HepG2 (cell line): ENCODE results near the gene ENDOU. TPM values are rescaled to one million over a fixed set of nuclear protein-coding genes. Genes with fewer than 3 reads are reported as not detected.

Experiments
- BORCS8-MEF2B ChIP-seq: sonication (generic); formaldehyde crosslinking; IDR thresholded peaks from 2 replicates; pipeline ENCODE4 v1.8.0; 2022; ENCODE audit warnings: mild to moderate bottlenecking, missing genetic modification reagents
- CHCHD3 ChIP-seq: sonication (generic); formaldehyde crosslinking; IDR thresholded peaks from 2 replicates; pipeline ENCODE4 v1.8.0; 2022; ENCODE audit warnings: mild to moderate bottlenecking, missing genetic modification reagents, moderate library complexity
- ELF3 ChIP-seq: IDR thresholded peaks from 2 replicates; pipeline ENCODE4 v1.6.1; 2016; ENCODE audit warnings: missing genetic modification reagents, missing compliant biosample characterization
- GFI1 ChIP-seq: sonication (generic); formaldehyde crosslinking; IDR thresholded peaks from 2 replicates; pipeline ENCODE4 v1.5.0; 2020; ENCODE audit warnings: missing genetic modification reagents, mild to moderate bottlenecking, borderline replicate concordance
- GLI4 ChIP-seq: sonication (generic); formaldehyde crosslinking; IDR thresholded peaks from 2 replicates; pipeline ENCODE4 v1.5.1; 2020; ENCODE audit warnings: missing genetic modification reagents, mild to moderate bottlenecking, moderate library complexity, borderline replicate concordance
- HES4 ChIP-seq: sonication (generic); formaldehyde crosslinking; IDR thresholded peaks from 2 replicates; pipeline ENCODE4 v1.9.0; 2021; ENCODE audit warnings: mild to moderate bottlenecking, missing genetic modification reagents, borderline replicate concordance
- MAZ ChIP-seq, 2 experiments: sonication (generic) in 1 of 2; formaldehyde crosslinking in 1 of 2; IDR thresholded peaks; 2 replicates each; pipeline versions ENCODE4 v1.5.0 to v1.6.1; 2012 to 2020; ENCODE audit warnings: low read depth in 2 of 2, mild to moderate bottlenecking in 2 of 2, borderline replicate concordance in 1 of 2, improper control_type of control experiment in 1 of 2, low read length in 1 of 2, missing genetic modification reagents in 1 of 2, moderate library complexity in 1 of 2
- MED13 ChIP-seq: sonication (generic); formaldehyde crosslinking; IDR thresholded peaks from 2 replicates; pipeline ENCODE4 v1.5.0; 2020; ENCODE audit warnings: missing genetic modification reagents
- NFKBIZ ChIP-seq: IDR thresholded peaks from 2 replicates; pipeline ENCODE4 v1.6.1; 2018; ENCODE audit warnings: missing genetic modification reagents, missing compliant biosample characterization
- NFRKB ChIP-seq: fragments of 450-650 bp; IDR thresholded peaks from 2 replicates; pipeline ENCODE4 v1.6.1; 2017
- NFYB ChIP-seq: sonication (generic); formaldehyde crosslinking; IDR thresholded peaks from 2 replicates; pipeline ENCODE4 v1.4.0; 2020; ENCODE audit warnings: missing genetic modification reagents
- POLR2AphosphoS2 ChIP-seq: IDR thresholded peaks from 2 replicates; pipeline ENCODE4 v1.6.1; 2011; ENCODE audit warnings: low read depth, low read length, improper control_type of control experiment
- RARG ChIP-seq: sonication (generic); formaldehyde crosslinking; IDR thresholded peaks from 2 replicates; pipeline ENCODE4 v1.4.0; 2020; ENCODE audit warnings: low read depth, mild to moderate bottlenecking, missing genetic modification reagents
- ZKSCAN8 ChIP-seq: IDR thresholded peaks from 2 replicates; pipeline ENCODE4 v1.6.1; 2016; ENCODE audit warnings: borderline replicate concordance, missing genetic modification reagents, missing compliant biosample characterization
- ZNF20 ChIP-seq: sonication (generic); formaldehyde crosslinking; IDR thresholded peaks from 2 replicates; pipeline ENCODE4 v1.4.0; 2020; ENCODE audit warnings: mild to moderate bottlenecking, moderate library complexity, missing genetic modification reagents
- ZNF230 ChIP-seq: sonication (generic); formaldehyde crosslinking; IDR thresholded peaks from 2 replicates; pipeline ENCODE4 v1.4.0; 2020; ENCODE audit warnings: mild to moderate bottlenecking, missing genetic modification reagents
- ZNF383 ChIP-seq: sonication (generic); formaldehyde crosslinking; IDR thresholded peaks from 2 replicates; pipeline ENCODE4 v1.4.0; 2020; ENCODE audit warnings: missing genetic modification reagents, mild to moderate bottlenecking, borderline replicate concordance
- ZNF674 ChIP-seq: sonication (generic); formaldehyde crosslinking; IDR thresholded peaks from 2 replicates; pipeline ENCODE4 v1.5.0; 2020; ENCODE audit warnings: low read depth, mild to moderate bottlenecking, missing genetic modification reagents
- ZNF75D ChIP-seq: sonication (generic); formaldehyde crosslinking; IDR thresholded peaks from 2 replicates; pipeline ENCODE4 v1.8.1; 2023; ENCODE audit warnings: missing genetic modification reagents, mild to moderate bottlenecking, borderline replicate concordance
- ZNF883 ChIP-seq: sonication (generic); formaldehyde crosslinking; IDR thresholded peaks from 2 replicates; pipeline ENCODE4 v1.5.1; 2020; ENCODE audit warnings: mild to moderate bottlenecking, missing genetic modification reagents; ENCODE audit errors: not compliant biosample characterization
- ZSCAN29 ChIP-seq: sonication (generic); formaldehyde crosslinking; conservative IDR thresholded peaks from 2 replicates; pipeline ENCODE4 v1.4.0; 2020; ENCODE audit warnings: mild to moderate bottlenecking, missing genetic modification reagents
- polyA plus RNA-seq, 8 experiments: library from polyadenylated mRNA; depleted of rRNA in 3 of 8; stranded (reverse) in 7 of 8; unstranded in 1 of 8; fragments of >200 nt; fragmentation: Illumina TruSeq in 4 of 8; extraction: Trizol in 4 of 8; gene quantifications; 2 replicates each; pipeline versions ENCODE4 v1.2.1 to v1.2.3, GENCODE V29; 2011 to 2016; ENCODE audit warnings: low read depth in 4 of 8, missing spikeins in 1 of 8, mixed read lengths in 1 of 8; ENCODE audit not compliant: insufficient read depth in 1 of 8
- total RNA-seq, 5 experiments: library from RNA; depleted of rRNA; stranded (reverse); fragments of >200 nt; fragmentation: Illumina TruSeq; extraction: Trizol; gene quantifications; 2 replicates each; pipeline ENCODE4 v1.2.3, GENCODE V29; 2016; ENCODE audit warnings: low read depth in 1 of 5
- TF ChIP-seq, protein P1 (sequence below): IDR thresholded peaks from 2 replicates; pipeline ENCODE4 v1.6.1; 2016; ENCODE audit warnings: low read depth, missing genetic modification reagents, missing compliant biosample characterization
- TF ChIP-seq, protein P2 (sequence below): sonication (generic); formaldehyde crosslinking; IDR thresholded peaks from 2 replicates; pipeline ENCODE4 v1.4.0; 2020; ENCODE audit warnings: missing genetic modification reagents

ENDOU gene
- total and polyA plus RNA-seq, 2 of the 13 experiments (the other 11 are each of a cell fraction or from before 2014, with no cell fraction given): not detected

- TF ChIP-seq HES4 (CRISPR knock-in tag) (peak; percentile 31; the same call in 1 of the 2 replicates), RARG (CRISPR knock-in tag) (no peak), ELF3 (0 out of 2 replicates have a peak, but pooled peaks have one; percentile 10), CHCHD3 (no peak), ZNF383 (CRISPR knock-in tag) (no peak), NFKBIZ (no peak), NFYB (CRISPR knock-in tag) (no peak), ZKSCAN8 (CRISPR knock-in tag) (no peak), MED13 (CRISPR knock-in tag) (no peak), GLI4 (no peak), ZNF75D (CRISPR knock-in tag) (no peak), ZNF20 (CRISPR knock-in tag) (no peak), NFRKB (no peak), ZNF230 (CRISPR knock-in tag) (no peak), POLR2AphosphoS2 (no peak), ZNF674 (CRISPR knock-in tag) (no peak), MAZ (IDR thresholded peaks at IDR 0.05; ENCODE audit: borderline replicate concordance, low read depth, low read length) (no peak), MAZ (CRISPR knock-in tag; IDR thresholded peaks at IDR 0.05; ENCODE audit: low read depth) (peak; percentile 47), BORCS8-MEF2B (CRISPR knock-in tag) (no peak), GFI1 (no peak), ZNF883 (CRISPR knock-in tag) (no peak), ZSCAN29 (CRISPR knock-in tag) (no peak)
- TF ChIP-seq, protein P1, sequence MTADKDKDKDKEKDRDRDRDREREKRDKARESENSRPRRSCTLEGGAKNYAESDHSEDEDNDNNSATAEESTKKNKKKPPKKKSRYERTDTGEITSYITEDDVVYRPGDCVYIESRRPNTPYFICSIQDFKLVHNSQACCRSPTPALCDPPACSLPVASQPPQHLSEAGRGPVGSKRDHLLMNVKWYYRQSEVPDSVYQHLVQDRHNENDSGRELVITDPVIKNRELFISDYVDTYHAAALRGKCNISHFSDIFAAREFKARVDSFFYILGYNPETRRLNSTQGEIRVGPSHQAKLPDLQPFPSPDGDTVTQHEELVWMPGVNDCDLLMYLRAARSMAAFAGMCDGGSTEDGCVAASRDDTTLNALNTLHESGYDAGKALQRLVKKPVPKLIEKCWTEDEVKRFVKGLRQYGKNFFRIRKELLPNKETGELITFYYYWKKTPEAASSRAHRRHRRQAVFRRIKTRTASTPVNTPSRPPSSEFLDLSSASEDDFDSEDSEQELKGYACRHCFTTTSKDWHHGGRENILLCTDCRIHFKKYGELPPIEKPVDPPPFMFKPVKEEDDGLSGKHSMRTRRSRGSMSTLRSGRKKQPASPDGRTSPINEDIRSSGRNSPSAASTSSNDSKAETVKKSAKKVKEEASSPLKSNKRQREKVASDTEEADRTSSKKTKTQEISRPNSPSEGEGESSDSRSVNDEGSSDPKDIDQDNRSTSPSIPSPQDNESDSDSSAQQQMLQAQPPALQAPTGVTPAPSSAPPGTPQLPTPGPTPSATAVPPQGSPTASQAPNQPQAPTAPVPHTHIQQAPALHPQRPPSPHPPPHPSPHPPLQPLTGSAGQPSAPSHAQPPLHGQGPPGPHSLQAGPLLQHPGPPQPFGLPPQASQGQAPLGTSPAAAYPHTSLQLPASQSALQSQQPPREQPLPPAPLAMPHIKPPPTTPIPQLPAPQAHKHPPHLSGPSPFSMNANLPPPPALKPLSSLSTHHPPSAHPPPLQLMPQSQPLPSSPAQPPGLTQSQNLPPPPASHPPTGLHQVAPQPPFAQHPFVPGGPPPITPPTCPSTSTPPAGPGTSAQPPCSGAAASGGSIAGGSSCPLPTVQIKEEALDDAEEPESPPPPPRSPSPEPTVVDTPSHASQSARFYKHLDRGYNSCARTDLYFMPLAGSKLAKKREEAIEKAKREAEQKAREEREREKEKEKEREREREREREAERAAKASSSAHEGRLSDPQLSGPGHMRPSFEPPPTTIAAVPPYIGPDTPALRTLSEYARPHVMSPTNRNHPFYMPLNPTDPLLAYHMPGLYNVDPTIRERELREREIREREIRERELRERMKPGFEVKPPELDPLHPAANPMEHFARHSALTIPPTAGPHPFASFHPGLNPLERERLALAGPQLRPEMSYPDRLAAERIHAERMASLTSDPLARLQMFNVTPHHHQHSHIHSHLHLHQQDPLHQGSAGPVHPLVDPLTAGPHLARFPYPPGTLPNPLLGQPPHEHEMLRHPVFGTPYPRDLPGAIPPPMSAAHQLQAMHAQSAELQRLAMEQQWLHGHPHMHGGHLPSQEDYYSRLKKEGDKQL: no peak
- TF ChIP-seq, protein P2, sequence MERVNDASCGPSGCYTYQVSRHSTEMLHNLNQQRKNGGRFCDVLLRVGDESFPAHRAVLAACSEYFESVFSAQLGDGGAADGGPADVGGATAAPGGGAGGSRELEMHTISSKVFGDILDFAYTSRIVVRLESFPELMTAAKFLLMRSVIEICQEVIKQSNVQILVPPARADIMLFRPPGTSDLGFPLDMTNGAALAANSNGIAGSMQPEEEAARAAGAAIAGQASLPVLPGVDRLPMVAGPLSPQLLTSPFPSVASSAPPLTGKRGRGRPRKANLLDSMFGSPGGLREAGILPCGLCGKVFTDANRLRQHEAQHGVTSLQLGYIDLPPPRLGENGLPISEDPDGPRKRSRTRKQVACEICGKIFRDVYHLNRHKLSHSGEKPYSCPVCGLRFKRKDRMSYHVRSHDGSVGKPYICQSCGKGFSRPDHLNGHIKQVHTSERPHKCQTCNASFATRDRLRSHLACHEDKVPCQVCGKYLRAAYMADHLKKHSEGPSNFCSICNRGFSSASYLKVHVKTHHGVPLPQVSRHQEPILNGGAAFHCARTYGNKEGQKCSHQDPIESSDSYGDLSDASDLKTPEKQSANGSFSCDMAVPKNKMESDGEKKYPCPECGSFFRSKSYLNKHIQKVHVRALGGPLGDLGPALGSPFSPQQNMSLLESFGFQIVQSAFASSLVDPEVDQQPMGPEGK (CRISPR knock-in tag): peak; percentile 34; the same call in 1 of the 2 replicates
Measured at GRCh38 chr12:47773062-47773857, 48.0 kb upstream of the ENDOU start, which contains the start of gene SLC48A1 (continued).
